K562 (cell line): Measurements from ENCODE around the gene WASF2. TPM values are rescaled to one million over a fixed set of nuclear protein-coding genes. Genes with fewer than 3 reads are reported as not detected.

Experiments
- AFF4 ChIP-seq: sonication (generic); formaldehyde crosslinking; IDR thresholded peaks from 2 replicates; pipeline ENCODE4 v1.8.0; 2023; ENCODE audit warnings: mild to moderate bottlenecking, missing genetic modification reagents
- BRD9 ChIP-seq: fragments of 450-650 bp; IDR thresholded peaks from 2 replicates; pipeline ENCODE4 v1.6.1; 2018; ENCODE audit warnings: low read depth; ENCODE audit not compliant: partially characterized antibody
- CTBP1 ChIP-seq: fragments of 450-650 bp; IDR thresholded peaks from 2 replicates; pipeline ENCODE4 v1.6.1; 2016; ENCODE audit warnings: borderline replicate concordance
- E2F5 ChIP-seq: sonication (generic); formaldehyde crosslinking; IDR thresholded peaks from 2 replicates; pipeline ENCODE4 v1.8.0; 2022; ENCODE audit warnings: mild to moderate bottlenecking, missing genetic modification reagents
- EGR1 ChIP-seq: fragments of 450-650 bp; conservative IDR thresholded peaks from 2 replicates; pipeline ENCODE4 v1.6.1; 2017; ENCODE audit warnings: mild to moderate bottlenecking
- ETV1 ChIP-seq: fragments of 450-650 bp; conservative IDR thresholded peaks from 2 replicates; pipeline ENCODE4 v1.6.1; 2016; ENCODE audit warnings: missing genetic modification characterization, control low read depth, low read depth, missing compliant biosample characterization
- HLTF ChIP-seq: fragments of 450-650 bp; IDR thresholded peaks from 2 replicates; pipeline ENCODE4 v1.6.1; 2016
- LARP7 ChIP-seq: fragments of 450-650 bp; IDR thresholded peaks from 2 replicates; pipeline ENCODE4 v1.6.1; 2016
- MAFK ChIP-seq: IDR thresholded peaks from 2 replicates; pipeline ENCODE4 v1.6.1; 2011; ENCODE audit warnings: low read length, improper control_type of control experiment
- MAZ ChIP-seq, 2 experiments: fragments of 450-650 bp in 1 of 2; sonication (generic) in 1 of 2; formaldehyde crosslinking; IDR thresholded peaks in 1 of 2; conservative IDR thresholded peaks in 1 of 2; 2 replicates each; pipeline versions ENCODE4 v1.4.0 to v1.5.0; 2020; ENCODE audit warnings: mild to moderate bottlenecking in 1 of 2, missing genetic modification reagents in 1 of 2
- NCOR1 ChIP-seq: fragments of 450-650 bp; IDR thresholded peaks from 2 replicates; pipeline ENCODE4 v1.6.1; 2016; ENCODE audit warnings: mild to moderate bottlenecking, moderate library complexity
- ZBTB1 ChIP-seq: sonication (generic); formaldehyde crosslinking; IDR thresholded peaks from 2 replicates; pipeline ENCODE4 v1.8.1; 2023; ENCODE audit warnings: missing genetic modification reagents, low read depth, mild to moderate bottlenecking, borderline replicate concordance
- polyA plus RNA-seq, 8 experiments: library from polyadenylated mRNA; depleted of rRNA in 4 of 8; stranded (reverse) in 5 of 8; unstranded in 3 of 8; fragments of >200 nt; fragmentation: Nextera tagmentation in 2 of 8; fragmentation: Illumina TruSeq in 1 of 8; extraction: Ambion mirVana in 2 of 8; extraction: Trizol in 1 of 8; gene quantifications; 2 replicates each; pipeline versions ENCODE4 v1.2.1 to v1.2.3, GENCODE V29; 2011 to 2014; ENCODE audit warnings: inconsistent platforms in 1 of 8, missing spikeins in 1 of 8
- total RNA-seq, 7 experiments: library from RNA; depleted of rRNA in 6 of 7; stranded (reverse); fragments of >200 nt in 6 of 7; fragmentation: Illumina TruSeq in 2 of 7; extraction: Trizol in 2 of 7; gene quantifications; 2 replicates each; pipeline versions ENCODE4 v1.2.1 to v1.2.3, GENCODE V29; 2011 to 2021; ENCODE audit warnings: low replicate concordance in 1 of 7
- TF ChIP-seq, protein P1 (sequence below): sonication (generic); formaldehyde crosslinking; IDR thresholded peaks from 2 replicates; pipeline ENCODE4 v1.8.1; 2023; ENCODE audit warnings: mild to moderate bottlenecking, missing genetic modification reagents

WASF2 gene
- total and polyA plus RNA-seq, 9 of the 15 experiments (the other 6 are each of a cell fraction or from before 2014, with no cell fraction given) = 8.2 to 163 (median 31.2) TPM

GRCh38 chr1:27528818-27529703 lies 39.1 kb upstream of the WASF2 start (continued):
- no peak for TF ChIP-seq AFF4 (CRISPR knock-in tag)
- TF ChIP-seq HLTF = peak; percentile 77; the same call in 1 of the 2 replicates
- TF ChIP-seq MAFK = no peak; the same call in 1 of the 2 replicates
- TF ChIP-seq E2F5 (CRISPR knock-in tag) = no peak
- TF ChIP-seq ETV1 (tag) = peak; percentile 76
- 0 out of 2 replicates have a peak, but pooled peaks have one; percentile 32 for TF ChIP-seq NCOR1
- TF ChIP-seq BRD9 = peak; percentile 49
- TF ChIP-seq ZBTB1 (CRISPR knock-in tag) = 0 out of 2 replicates have a peak, but pooled peaks have one; percentile 35
- TF ChIP-seq, protein P1, sequence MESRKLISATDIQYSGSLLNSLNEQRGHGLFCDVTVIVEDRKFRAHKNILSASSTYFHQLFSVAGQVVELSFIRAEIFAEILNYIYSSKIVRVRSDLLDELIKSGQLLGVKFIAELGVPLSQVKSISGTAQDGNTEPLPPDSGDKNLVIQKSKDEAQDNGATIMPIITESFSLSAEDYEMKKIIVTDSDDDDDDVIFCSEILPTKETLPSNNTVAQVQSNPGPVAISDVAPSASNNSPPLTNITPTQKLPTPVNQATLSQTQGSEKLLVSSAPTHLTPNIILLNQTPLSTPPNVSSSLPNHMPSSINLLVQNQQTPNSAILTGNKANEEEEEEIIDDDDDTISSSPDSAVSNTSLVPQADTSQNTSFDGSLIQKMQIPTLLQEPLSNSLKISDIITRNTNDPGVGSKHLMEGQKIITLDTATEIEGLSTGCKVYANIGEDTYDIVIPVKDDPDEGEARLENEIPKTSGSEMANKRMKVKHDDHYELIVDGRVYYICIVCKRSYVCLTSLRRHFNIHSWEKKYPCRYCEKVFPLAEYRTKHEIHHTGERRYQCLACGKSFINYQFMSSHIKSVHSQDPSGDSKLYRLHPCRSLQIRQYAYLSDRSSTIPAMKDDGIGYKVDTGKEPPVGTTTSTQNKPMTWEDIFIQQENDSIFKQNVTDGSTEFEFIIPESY (CRISPR knock-in tag) = 0 out of 2 replicates have a peak, but pooled peaks have one; percentile 7
- peak; percentile 83 for TF ChIP-seq EGR1
- 0 out of 2 replicates have a peak, but pooled peaks have one; percentile 64 for TF ChIP-seq LARP7
- TF ChIP-seq CTBP1 = peak; percentile 69
- peak; percentile 68 to 89; a peak in 3 of 4 replicates for TF ChIP-seq MAZ (CRISPR knock-in tag; conservative IDR thresholded peaks at IDR 0.05 in 1 of 2, IDR thresholded peaks at IDR 0.05 in 1 of 2)
